ENCODE measurements around the gene TRIP4. TPM values are rescaled to one million over a fixed set of nuclear protein-coding genes. Genes with fewer than 3 reads are reported as not detected.

Gene TRIP4
- total RNA-seq, 1 experiment from 2014 or later = 12.9 TPM

DNA sequence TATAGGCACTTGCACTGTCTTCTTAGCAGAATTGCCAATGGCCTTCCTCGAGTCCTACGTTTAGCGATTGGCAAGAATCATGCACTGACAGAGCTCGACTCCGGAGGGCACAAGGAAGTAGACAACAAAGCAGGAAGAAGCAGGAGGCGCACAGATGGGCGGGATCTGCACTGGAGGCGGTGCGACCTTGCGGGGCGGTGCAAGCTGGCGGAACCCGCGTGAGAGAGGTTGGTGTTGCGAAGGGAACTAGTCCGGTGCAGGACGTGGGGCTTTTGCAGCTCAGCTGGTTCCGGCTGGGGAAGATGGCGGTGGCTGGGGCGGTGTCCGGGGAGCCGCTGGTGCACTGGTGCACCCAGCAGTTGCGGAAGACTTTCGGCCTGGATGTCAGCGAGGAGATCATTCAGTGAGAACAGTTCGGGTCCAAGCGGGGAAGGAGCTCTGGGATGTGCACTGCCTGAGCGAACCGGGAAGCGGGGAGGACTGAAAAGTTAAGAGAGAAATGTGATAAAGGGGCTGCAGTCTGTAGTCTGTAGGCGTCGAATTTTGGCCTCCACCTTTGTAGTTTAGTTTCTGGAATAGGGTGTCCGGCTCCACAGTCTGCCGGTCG is at the start of gene TRIP4 (continued):
- TF ChIP-seq, protein P1, sequence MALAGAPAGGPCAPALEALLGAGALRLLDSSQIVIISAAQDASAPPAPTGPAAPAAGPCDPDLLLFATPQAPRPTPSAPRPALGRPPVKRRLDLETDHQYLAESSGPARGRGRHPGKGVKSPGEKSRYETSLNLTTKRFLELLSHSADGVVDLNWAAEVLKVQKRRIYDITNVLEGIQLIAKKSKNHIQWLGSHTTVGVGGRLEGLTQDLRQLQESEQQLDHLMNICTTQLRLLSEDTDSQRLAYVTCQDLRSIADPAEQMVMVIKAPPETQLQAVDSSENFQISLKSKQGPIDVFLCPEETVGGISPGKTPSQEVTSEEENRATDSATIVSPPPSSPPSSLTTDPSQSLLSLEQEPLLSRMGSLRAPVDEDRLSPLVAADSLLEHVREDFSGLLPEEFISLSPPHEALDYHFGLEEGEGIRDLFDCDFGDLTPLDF (CRISPR knock-in tag; IDR thresholded peaks at IDR 0.05) = 0 out of 2 replicates have a peak, but pooled peaks have one; percentile 66
- TF ChIP-seq, protein P2, sequence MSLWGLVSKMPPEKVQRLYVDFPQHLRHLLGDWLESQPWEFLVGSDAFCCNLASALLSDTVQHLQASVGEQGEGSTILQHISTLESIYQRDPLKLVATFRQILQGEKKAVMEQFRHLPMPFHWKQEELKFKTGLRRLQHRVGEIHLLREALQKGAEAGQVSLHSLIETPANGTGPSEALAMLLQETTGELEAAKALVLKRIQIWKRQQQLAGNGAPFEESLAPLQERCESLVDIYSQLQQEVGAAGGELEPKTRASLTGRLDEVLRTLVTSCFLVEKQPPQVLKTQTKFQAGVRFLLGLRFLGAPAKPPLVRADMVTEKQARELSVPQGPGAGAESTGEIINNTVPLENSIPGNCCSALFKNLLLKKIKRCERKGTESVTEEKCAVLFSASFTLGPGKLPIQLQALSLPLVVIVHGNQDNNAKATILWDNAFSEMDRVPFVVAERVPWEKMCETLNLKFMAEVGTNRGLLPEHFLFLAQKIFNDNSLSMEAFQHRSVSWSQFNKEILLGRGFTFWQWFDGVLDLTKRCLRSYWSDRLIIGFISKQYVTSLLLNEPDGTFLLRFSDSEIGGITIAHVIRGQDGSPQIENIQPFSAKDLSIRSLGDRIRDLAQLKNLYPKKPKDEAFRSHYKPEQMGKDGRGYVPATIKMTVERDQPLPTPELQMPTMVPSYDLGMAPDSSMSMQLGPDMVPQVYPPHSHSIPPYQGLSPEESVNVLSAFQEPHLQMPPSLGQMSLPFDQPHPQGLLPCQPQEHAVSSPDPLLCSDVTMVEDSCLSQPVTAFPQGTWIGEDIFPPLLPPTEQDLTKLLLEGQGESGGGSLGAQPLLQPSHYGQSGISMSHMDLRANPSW (CRISPR knock-in tag; conservative IDR thresholded peaks at IDR 0.05; ENCODE audit: low read depth) = no peak
- peak; percentile 62; the same call in 1 of the 2 replicates for TF ChIP-seq ZBTB43 (CRISPR knock-in tag; IDR thresholded peaks at IDR 0.05)
- no peak for TF ChIP-seq ZMAT4 (CRISPR knock-in tag; IDR thresholded peaks at IDR 0.05)
- TF ChIP-seq ZBTB21 (CRISPR knock-in tag; IDR thresholded peaks at IDR 0.05; ENCODE audit: borderline replicate concordance) = peak; percentile 89
- peak; percentile 64; the same call in 1 of the 2 replicates for TF ChIP-seq ZNF671 (CRISPR knock-in tag; IDR thresholded peaks at IDR 0.05)
- no peak; the same call in 1 of the 2 replicates for TF ChIP-seq KAT7 (CRISPR knock-in tag; IDR thresholded peaks at IDR 0.05; ENCODE audit: borderline replicate concordance)
- no peak for TF ChIP-seq NR3C1 (CRISPR knock-in tag; conservative IDR thresholded peaks at IDR 0.05; ENCODE audit: low read depth)
- no peak for TF ChIP-seq JAZF1 (CRISPR knock-in tag; IDR thresholded peaks at IDR 0.05)
- no peak for TF ChIP-seq SMAD3 (CRISPR knock-in tag; IDR thresholded peaks at IDR 0.05; ENCODE audit: borderline replicate concordance)
- TF ChIP-seq HMGXB4 (CRISPR knock-in tag; IDR thresholded peaks at IDR 0.05) = peak; percentile 60; the same call in 1 of the 2 replicates
- no peak for TF ChIP-seq TCF7 (CRISPR knock-in tag; IDR thresholded peaks at IDR 0.05; ENCODE audit: low read depth)
- no peak for TF ChIP-seq ZNF138 (CRISPR knock-in tag; conservative IDR thresholded peaks at IDR 0.05)
- TF ChIP-seq HMGA2 (CRISPR knock-in tag; IDR thresholded peaks at IDR 0.05) = 0 out of 2 replicates have a peak, but pooled peaks have one; percentile 2
- TF ChIP-seq, protein P3, sequence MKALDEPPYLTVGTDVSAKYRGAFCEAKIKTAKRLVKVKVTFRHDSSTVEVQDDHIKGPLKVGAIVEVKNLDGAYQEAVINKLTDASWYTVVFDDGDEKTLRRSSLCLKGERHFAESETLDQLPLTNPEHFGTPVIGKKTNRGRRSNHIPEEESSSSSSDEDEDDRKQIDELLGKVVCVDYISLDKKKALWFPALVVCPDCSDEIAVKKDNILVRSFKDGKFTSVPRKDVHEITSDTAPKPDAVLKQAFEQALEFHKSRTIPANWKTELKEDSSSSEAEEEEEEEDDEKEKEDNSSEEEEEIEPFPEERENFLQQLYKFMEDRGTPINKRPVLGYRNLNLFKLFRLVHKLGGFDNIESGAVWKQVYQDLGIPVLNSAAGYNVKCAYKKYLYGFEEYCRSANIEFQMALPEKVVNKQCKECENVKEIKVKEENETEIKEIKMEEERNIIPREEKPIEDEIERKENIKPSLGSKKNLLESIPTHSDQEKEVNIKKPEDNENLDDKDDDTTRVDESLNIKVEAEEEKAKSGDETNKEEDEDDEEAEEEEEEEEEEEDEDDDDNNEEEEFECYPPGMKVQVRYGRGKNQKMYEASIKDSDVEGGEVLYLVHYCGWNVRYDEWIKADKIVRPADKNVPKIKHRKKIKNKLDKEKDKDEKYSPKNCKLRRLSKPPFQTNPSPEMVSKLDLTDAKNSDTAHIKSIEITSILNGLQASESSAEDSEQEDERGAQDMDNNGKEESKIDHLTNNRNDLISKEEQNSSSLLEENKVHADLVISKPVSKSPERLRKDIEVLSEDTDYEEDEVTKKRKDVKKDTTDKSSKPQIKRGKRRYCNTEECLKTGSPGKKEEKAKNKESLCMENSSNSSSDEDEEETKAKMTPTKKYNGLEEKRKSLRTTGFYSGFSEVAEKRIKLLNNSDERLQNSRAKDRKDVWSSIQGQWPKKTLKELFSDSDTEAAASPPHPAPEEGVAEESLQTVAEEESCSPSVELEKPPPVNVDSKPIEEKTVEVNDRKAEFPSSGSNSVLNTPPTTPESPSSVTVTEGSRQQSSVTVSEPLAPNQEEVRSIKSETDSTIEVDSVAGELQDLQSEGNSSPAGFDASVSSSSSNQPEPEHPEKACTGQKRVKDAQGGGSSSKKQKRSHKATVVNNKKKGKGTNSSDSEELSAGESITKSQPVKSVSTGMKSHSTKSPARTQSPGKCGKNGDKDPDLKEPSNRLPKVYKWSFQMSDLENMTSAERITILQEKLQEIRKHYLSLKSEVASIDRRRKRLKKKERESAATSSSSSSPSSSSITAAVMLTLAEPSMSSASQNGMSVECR (CRISPR knock-in tag; IDR thresholded peaks at IDR 0.05; ENCODE audit: borderline replicate concordance) = peak; percentile 94
- peak; percentile 99 for TF ChIP-seq SP1 (CRISPR knock-in tag; conservative IDR thresholded peaks at IDR 0.05)
- no peak; the same call in 1 of the 2 replicates for TF ChIP-seq ATF2 (CRISPR knock-in tag; IDR thresholded peaks at IDR 0.05; ENCODE audit: borderline replicate concordance, low read depth)
- no peak for TF ChIP-seq SMAD4 (CRISPR knock-in tag; IDR thresholded peaks at IDR 0.05)
- no peak for TF ChIP-seq NFYB (CRISPR knock-in tag; conservative IDR thresholded peaks at IDR 0.05; ENCODE audit: low read depth)
- TF ChIP-seq TP53 (CRISPR knock-in tag; IDR thresholded peaks at IDR 0.05) = peak; percentile 36; the same call in 1 of the 2 replicates
- TF ChIP-seq, protein P4, sequence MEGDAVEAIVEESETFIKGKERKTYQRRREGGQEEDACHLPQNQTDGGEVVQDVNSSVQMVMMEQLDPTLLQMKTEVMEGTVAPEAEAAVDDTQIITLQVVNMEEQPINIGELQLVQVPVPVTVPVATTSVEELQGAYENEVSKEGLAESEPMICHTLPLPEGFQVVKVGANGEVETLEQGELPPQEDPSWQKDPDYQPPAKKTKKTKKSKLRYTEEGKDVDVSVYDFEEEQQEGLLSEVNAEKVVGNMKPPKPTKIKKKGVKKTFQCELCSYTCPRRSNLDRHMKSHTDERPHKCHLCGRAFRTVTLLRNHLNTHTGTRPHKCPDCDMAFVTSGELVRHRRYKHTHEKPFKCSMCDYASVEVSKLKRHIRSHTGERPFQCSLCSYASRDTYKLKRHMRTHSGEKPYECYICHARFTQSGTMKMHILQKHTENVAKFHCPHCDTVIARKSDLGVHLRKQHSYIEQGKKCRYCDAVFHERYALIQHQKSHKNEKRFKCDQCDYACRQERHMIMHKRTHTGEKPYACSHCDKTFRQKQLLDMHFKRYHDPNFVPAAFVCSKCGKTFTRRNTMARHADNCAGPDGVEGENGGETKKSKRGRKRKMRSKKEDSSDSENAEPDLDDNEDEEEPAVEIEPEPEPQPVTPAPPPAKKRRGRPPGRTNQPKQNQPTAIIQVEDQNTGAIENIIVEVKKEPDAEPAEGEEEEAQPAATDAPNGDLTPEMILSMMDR (IDR thresholded peaks at IDR 0.05) = no peak
- peak; percentile 72; the same call in 1 of the 2 replicates for TF ChIP-seq MYBL2 (CRISPR knock-in tag; IDR thresholded peaks at IDR 0.05)
- no peak for TF ChIP-seq ZNF416 (CRISPR knock-in tag; IDR thresholded peaks at IDR 0.05)
- no peak for TF ChIP-seq ZNF423 (CRISPR knock-in tag; IDR thresholded peaks at IDR 0.05)
